ENCODE results near the gene SAXO1.

- TF ChIP-seq POLR2A (IDR thresholded peaks at IDR 0.05): no peak
- no peak for TF ChIP-seq CTCF (IDR thresholded peaks at IDR 0.05 in 8 of 11, conservative IDR thresholded peaks at IDR 0.05 in 3 of 11)
Measured at GRCh38 chr9:19027825-19028224, 5.2 kb downstream of the SAXO1 start.
